Inferior parietal cortex (tissue), 1 donor: ENCODE measurements around the gene RAVER1.
"Not testable (repeated sequence)": the region's sequence is repeated elsewhere in the genome, so short reads cannot be mapped to it uniquely, and the experiment has no call there.

Experiments used
- DNase-seq: peaks from one replicate; pipeline ENCODE4 v3.0.0-alpha.2; 2016; ENCODE audit errors: extremely low spot score

Gene RAVER1

DNA sequence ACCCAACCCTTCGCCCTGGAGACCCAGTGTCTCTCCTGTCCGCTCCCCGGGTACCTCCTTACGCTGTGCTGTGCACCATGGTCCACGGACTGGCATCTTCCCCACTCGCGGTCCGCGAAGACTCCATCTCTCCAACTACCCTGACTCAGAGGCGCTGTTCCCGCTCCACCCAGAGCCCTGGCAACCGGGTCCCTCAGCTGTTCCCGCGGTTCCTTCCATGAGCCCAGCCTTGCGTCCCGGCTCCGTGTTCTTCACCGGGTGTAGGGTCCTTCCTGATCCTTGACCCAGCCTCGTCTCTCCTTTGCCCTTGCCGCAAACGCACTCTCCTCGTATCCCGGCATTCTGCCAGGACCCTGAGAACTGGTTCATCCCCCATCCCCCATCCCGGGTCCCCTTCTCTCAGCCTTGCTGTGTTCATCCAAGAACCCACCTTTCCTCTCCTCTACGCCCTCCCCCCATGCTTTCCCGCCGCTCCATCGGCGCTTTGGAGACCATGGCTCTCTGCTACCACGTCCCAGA, 42.9 kb downstream of the RAVER1 start:
- no peak for DNase-seq

- DNase-seq, result no peak
Observed at GRCh38 chr19:10289836-10290356, 43.4 kb downstream of the RAVER1 start, which contains the start of gene ICAM5. ICAM5 (plus strand) TSS chr19:10289952; CDS start chr19:10290044, 92 bp downstream.

- peak; percentile 49 for DNase-seq
Observed at GRCh38 chr19:10289167-10289835, 44.0 kb downstream of the RAVER1 start.

GRCh38 chr19:10288662-10289166, 44.6 kb downstream of the RAVER1 start:
- no peak for DNase-seq

- no peak for DNase-seq
Observed at GRCh38 chr19:10286803-10287737, 46.3 kb downstream of the RAVER1 start, which contains the start of gene ICAM4. ICAM4 (plus strand) TSS chr19:10286955; CDS start chr19:10287013, 58 bp downstream.

DNA sequence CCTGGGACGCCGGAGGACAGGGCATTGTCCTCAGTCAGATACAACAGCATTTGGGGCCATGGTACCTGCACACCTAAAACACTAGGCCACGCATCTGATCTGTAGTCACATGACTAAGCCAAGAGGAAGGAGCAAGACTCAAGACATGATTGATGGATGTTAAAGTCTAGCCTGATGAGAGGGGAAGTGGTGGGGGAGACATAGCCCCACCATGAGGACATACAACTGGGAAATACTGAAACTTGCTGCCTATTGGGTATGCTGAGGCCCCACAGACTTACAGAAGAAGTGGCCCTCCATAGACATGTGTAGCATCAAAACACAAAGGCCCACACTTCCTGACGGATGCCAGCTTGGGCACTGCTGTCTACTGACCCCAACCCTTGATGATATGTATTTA, 47.9 kb downstream of the RAVER1 start:
- DNase-seq, result no peak

GRCh38 chr19:10284960-10285278, 48.4 kb downstream of the RAVER1 start:
- no peak for DNase-seq

- no peak for DNase-seq
Observed at GRCh38 chr19:10284065-10284959, 49.0 kb downstream of the RAVER1 start.

DNA sequence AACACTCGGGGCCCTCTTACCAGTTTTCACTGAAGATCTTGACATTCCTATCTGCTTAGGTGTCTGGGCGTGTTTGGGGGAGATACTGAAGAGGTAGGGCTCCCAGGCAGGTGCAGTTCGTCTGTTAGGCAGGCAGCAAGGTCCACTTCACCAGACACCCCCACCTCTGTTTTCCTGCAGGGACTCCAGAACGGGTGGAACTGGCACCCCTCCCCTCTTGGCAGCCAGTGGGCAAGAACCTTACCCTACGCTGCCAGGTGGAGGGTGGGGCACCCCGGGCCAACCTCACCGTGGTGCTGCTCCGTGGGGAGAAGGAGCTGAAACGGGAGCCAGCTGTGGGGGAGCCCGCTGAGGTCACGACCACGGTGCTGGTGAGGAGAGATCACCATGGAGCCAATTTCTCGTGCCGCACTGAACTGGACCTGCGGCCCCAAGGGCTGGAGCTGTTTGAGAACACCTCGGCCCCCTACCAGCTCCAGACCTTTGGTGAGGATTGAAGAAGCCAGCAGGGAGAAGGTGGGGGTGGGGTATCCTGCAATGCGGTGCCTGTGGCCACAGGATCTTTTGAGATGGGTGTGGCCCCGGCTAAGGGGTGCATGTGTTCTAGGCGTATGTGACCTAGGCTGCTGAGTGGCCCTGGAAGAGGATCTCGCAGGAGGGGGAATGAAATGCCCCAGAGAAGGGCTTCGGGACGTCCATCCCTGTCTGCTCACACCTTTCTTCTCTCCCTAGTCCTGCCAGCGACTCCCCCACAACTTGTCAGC, 49.8 kb downstream of the RAVER1 start:
- DNase-seq, result no peak

DNA sequence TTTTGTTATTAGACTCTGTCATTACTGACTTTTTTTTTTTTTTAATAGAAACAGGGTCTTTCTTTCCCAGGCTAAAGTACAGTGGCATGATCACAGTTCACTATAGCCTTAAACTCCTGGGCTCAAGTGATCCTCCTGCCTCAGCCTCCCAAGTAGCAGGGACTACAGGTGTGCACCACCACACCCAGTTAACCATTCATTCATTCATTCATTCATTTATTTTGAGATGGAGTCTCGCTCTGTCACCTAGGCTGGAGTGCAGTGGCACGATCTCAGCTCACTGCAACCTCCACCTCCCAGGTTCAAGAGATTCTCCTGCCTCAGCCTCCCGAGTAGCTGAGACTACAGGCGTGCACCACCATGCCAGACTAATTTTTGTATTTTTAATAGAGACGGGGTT, 51.3 kb downstream of the RAVER1 start:
- DNase-seq, result not testable (repeated sequence)

GRCh38 chr19:10279737-10280442, 53.4 kb downstream of the RAVER1 start:
- DNase-seq, result no peak

GRCh38 chr19:10278935-10279334, 54.4 kb downstream of the RAVER1 start:
- DNase-seq, result no peak

DNA sequence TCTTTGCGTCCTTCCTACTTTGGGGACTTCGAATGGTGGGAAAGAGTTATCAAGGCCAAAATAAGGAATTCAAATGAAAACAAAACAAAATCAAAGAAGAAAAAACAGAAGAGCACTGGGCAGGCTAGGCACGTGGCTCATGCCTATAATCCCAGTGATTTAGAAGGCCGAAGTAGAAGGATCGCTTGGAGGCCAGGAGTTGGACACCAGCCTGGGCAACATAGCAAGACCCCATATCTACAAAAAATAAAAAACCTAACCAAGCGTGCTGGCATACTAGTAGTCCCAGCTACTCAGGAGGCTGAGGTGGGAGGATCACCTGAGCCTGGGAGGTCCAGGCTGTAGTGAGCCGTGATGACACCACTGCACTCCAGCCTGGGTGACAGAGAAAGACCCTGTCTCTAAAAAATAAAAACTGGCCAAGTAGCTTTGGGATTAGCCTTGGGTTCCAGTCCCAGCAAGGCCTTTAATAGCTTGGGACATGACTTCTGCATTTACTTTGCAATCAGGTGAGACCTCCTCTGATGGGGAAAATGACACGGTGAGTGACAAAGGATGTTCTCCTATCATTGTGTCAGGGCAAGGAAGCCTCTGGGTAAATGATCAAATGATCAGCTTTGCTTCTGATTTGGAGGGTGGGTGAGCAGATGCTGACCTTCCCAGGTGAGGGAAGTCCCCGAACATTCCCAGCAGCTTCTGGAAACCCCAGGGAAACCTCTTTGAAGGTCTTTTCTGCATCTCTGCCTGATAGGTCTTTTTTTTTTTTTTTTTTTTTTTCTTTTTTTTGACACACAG, 55.3 kb downstream of the RAVER1 start:
- DNase-seq, result no peak

GRCh38 chr19:10274589-10274988, 58.7 kb downstream of the RAVER1 start:
- DNase-seq, result no peak

DNA sequence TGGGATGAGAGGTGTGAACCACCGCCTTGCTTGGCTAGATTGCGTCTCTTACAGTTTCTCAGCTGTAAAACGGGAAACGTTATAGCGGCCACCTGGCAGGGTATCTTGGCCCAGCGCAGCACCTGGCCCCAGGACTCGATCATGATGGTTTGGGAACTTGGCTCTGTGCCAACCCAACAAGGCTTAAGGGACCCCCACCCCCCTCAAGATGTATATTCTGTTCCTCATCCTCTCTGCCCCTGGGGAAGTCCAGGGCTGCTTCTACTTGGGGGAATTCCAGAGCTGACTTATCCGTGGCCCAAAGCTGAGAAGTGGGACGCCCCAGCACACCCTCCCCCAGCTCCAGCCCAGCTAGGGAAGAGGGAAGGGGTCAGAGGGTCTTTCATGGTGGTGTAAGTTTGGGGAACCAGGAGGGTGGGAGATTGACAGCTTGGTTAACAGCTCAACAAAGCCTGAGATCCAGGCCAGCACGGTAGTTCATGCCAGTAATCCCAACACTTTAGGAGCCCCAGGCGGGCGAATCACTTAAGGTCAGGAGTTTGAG, 61.7 kb downstream of the RAVER1 start:
- no peak for DNase-seq

DNA sequence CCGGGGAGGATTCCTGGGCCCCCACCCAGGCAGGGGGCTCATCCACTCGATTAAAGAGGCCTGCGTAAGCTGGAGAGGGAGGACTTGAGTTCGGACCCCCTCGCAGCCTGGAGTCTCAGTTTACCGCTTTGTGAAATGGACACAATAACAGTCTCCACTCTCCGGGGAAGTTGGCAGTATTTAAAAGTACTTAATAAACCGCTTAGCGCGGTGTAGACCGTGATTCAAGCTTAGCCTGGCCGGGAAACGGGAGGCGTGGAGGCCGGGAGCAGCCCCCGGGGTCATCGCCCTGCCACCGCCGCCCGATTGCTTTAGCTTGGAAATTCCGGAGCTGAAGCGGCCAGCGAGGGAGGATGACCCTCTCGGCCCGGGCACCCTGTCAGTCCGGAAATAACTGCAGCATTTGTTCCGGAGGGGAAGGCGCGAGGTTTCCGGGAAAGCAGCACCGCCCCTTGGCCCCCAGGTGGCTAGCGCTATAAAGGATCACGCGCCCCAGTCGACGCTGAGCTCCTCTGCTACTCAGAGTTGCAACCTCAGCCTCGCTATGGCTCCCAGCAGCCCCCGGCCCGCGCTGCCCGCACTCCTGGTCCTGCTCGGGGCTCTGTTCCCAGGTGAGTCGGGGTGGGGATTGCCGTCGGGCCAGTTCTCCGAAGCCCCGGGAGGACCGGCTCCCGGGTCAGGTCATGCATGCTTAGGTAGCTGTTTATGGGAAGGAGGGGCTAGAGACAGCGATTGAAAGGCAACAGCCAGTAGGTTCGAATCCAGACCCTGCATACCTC, 62.5 kb downstream of the RAVER1 start, which contains the start of gene ICAM1:
TSS of gene ICAM1 (plus strand) at position 505 of the 779 bp plus-strand sequence. CDS start at position 545, 40 bp downstream.
- DNase-seq, result no peak

DNA sequence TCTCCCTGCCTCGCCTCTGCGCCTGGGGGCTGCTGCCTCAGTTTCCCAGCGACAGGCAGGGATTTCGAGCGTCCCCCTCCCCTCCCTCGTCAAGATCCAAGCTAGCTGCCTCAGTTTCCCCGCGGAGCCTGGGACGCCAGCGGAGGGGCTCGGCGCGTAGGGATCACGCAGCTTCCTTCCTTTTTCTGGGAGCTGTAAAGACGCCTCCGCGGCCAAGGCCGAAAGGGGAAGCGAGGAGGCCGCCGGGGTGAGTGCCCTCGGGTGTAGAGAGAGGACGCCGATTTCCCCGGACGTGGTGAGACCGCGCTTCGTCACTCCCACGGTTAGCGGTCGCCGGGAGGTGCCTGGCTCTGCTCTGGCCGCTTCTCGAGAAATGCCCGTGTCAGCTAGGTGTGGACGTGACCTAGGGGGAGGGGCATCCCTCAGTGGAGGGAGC, 63.1 kb downstream of the RAVER1 start:
- no peak for DNase-seq
